Activated CD8-positive, alpha-beta memory T cell treated with anti-CD3 and anti-CD28 coated beads for 1 hour (primary cell): ENCODE data around the gene ALOXE3.
A peak's percentile ranks its signal among the peaks of the same experiment; 100 is the strongest.
"Not testable (repeated sequence)": the region's sequence is repeated elsewhere in the genome, so short reads cannot be mapped to it uniquely, and the experiment has no call there.

ENCODE experiments used
- DNase-seq, 2 donors: peaks; one replicate each; pipeline ENCODE4 v3.0.0-alpha.2; 2020; ENCODE audit warnings: low read depth in 1 of 2; ENCODE audit errors: extremely low read depth in 1 of 2

ALOXE3 gene

DNA sequence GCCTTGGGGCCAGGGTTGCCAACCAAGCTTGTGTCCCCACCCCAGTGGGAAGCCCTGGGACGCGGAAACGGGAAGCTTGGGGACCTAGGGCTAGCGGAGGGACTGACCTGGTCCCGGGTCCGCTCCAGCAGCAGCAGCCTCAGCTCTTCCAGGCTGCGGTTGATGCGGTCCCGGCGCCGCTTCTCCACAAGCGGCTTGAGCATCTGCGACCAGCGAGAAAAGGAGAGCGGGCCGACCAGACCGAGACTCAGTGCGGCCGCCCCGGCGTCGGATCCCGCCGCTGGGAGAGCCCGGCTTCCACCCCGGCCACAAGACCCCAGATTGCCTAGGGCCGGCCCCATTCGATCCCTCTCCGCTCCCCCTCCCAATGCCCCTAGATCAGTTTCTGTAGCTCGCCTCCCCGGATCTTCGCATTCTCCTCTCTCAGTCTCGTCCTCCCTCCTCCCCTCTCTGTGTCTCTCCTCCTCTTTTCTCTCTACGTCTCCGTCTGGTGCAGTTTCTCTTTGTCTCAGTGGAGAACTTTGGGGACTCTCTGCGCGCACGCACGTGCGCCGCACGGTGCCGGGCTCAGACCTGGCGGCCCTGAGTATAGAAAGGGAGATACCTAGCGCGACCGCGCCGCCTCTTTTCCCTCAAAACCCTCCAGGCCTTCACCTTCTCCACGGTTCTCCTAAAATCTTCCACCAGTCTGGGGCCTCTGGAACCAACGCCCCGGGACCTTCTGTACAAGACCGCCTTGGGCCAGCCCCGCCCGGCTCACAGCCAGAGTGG, 4.8 kb upstream of the ALOXE3 start:
- no peak for DNase-seq

GRCh38 chr17:8122422-8122923, 4.2 kb upstream of the ALOXE3 start:
- no peak for DNase-seq

GRCh38 chr17:8121681-8122421, 3.5 kb upstream of the ALOXE3 start:
- no peak for DNase-seq

DNA sequence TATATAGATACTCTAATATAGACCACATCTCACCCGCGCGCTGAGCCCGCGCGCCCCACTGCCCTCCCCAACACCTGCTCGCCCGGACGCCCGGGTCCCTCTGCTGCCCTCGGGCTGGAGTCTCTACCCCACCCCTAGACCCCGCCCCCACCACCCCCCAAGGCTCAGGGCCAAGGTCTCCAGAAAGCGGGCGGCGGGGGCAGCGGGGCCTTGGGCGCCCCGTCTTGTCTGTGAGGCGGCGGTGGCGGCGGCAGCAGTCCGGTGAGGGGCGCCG, 3.0 kb upstream of the ALOXE3 start:
- DNase-seq, result no peak

GRCh38 chr17:8120520-8121406, 2.4 kb upstream of the ALOXE3 start:
- DNase-seq, result no peak

GRCh38 chr17:8119581-8120519, 1.5 kb upstream of the ALOXE3 start:
- DNase-seq, result peak; percentile 52 to 61

DNA sequence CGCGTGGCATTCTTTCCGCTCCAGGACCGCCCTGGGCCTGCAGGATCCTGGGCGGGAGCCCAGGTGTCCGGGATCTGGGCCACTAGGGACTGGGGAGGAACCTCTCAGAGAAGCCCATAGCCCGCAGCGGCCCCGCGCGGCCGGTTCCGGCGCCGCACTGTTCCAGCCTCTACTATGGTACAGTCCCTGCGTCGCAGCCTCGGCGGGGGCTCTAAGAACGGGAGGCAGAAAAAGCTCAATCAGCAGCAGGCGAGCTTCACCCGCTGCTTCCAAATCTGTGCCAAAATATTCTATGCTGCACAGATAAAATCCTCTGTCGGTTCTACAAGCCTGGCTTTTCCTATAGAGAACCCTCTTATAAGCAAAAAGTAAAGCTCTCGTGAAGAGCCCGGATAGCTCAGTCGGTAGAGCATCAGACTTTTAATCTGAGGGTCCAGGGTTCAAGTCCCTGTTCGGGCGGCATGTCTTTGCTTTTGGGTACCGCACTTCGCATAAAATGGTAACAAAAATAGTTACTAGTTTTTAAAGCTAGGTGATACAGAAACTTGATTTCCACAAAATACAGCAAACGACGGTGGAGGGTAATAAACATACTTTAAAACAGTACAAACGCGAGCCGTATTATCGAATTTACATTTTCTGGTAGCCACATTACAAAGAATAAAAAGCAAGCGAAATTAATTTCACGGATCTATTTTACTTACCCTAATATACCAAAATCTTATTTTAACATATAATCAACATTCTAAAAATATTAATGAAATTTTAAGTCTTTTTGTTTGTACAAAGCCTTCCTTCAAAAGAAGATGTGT, 661 bp upstream of the ALOXE3 start:
- DNase-seq, result peak; percentile 54 to 74

DNA sequence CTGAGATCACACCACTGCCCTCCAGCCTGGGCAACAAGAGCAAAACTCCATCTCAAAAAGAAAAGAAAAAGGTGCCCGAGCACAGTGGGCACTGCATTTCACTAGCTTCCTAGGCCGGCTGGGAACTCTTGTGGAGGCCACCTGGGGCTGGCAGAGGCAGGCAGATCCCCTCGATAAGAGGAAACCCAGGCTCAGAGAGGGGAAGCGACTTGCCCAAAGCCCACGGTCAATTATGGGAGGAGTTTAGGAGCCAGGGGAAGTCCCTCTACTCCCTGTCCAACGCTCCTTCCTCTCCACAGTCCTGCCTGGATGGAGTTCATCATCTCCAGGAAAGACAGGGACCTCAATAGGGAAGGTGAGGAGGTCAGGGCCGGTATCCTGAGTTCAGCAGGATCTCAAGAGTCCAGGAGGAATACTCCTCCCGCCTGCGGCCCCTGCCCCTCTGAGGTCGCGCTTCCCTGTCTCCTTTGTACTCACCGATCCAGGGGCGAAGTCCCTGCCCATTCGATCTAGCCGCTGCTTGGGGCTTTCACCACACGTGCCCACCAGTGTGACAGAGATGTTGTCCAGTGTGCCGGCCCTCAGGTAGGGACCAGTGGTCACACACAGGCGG, 841 bp downstream of the ALOXE3 start:
- no peak for DNase-seq

GRCh38 chr17:8116776-8117175, 1.5 kb downstream of the ALOXE3 start:
- DNase-seq, result no peak

- DNase-seq, result no peak
Measured at GRCh38 chr17:8110907-8111306, 7.4 kb downstream of the ALOXE3 start.

GRCh38 chr17:8110456-8110804, 7.9 kb downstream of the ALOXE3 start:
- no peak for DNase-seq

DNA sequence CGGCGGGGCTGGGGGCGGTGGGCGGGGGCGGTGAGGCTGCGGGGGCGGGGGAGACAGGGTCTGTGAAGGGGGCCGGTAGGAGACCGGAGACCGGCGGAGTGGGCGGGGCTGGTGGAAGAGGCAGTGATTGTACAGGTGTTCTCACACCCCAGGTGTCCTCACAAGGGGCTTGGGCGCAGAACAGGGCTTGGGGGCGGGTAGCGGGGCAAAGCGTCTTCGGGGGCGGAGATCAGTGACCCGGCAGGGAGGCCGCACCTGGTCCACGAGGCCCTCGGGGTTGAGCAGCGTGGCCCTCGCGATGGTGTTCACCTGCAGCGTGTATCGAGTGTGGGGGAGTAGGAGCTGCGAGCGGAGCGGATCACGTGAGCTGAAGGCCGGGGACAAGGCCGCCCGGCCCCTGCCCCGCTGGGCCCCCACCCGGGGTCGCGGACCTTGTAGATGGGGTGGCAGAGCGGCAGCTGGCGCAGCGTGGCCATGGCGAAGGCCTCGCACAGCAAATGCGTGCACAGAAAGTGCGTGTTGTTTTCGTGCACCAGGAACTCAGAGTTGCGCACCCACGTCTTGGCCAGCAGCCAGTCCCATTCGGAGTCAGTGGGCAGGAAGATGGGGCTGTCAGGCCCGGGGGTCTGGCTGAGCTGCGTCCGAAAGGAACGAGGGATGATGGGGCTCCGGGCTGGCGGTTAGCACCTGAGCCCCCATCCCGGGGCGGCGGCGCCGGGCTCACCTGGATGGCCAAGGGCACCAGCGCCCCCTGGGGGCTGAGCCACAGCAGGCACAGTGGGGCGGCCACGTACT, 8.5 kb downstream of the ALOXE3 start:
- DNase-seq, result peak in 1 of 2 donors; percentile 72

- no peak for DNase-seq
Measured at GRCh38 chr17:8108972-8109660, 9.2 kb downstream of the ALOXE3 start.

- DNase-seq, result not testable (repeated sequence)
Measured at GRCh38 chr17:8106980-8107379, 11.3 kb downstream of the ALOXE3 start.

GRCh38 chr17:8105957-8106398, 12.3 kb downstream of the ALOXE3 start:
- DNase-seq, result no peak

DNA sequence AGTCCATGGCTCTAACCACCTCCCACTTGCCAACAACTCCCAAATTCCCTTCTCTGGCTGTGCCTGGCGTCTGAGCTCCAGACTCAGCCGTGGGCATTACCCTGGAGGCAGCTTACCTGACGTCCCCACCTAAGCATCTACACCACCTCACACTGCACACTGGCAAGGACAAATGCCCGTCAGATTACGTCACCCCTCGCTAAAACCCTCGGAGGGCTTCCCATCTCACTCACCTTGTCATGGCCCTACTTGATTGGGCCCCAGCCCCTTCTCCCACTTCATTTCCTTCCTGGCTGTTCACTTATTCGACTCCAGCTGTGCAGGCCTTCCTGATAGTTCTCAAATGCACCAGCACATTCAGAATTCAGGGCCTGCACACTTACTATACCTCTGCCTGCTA, 13.4 kb downstream of the ALOXE3 start:
- DNase-seq, result no peak

DNA sequence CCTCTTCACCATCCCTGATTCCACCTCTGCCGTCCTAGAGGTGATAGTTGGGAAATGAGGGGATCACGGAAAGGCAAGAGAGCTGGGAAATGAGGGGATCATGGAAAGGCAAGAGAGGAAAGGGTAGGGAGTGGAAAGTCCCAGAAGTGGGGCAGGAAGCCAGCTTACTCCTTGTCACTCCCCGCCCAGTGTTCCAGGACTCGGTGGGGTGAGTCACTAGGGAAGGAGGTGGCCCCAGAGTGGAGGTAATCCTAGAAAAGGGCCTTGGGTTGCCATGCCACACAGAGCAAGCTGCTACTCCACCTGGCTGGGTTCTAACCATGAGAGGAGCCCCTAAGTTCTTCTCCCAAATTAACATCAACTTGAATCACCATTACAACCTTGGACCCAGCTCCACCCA, 14.8 kb downstream of the ALOXE3 start:
- no peak for DNase-seq

GRCh38 chr17:8101721-8102120, 16.6 kb downstream of the ALOXE3 start:
- no peak for DNase-seq
